K562 (cell line): ENCODE measurements around the gene CST3. TPM values are rescaled to one million over a fixed set of nuclear protein-coding genes. Genes with fewer than 3 reads are reported as not detected.

Experiments used
- ATAC-seq: fragments of 200-7000 bp; cut with Tn5 transposase; 3 replicates; pipeline ENCODE4 v1.9.1; 2020; ENCODE audit warnings: moderate library complexity
- BruUV-seq: library from RNA; stranded (reverse); fragments of 400-500 nt; replicated peaks from 2 replicates; lab custom pipeline; 2021; lab: Mats Ljungman, UMichigan
- CTCF ChIA-PET: fragments of 300-600 bp; formaldehyde crosslinking; extraction: SDS; loops from one replicate; lab custom pipeline; 2021; ENCODE audit warnings: low intra/inter-chr PET ratio; lab: Yijun Ruan, JAX
- POLR2A ChIA-PET: fragments of 300-600, 350-650 bp; sonication (Branson Sonifier 250); formaldehyde crosslinking; extraction: SDS; loops from one replicate; lab custom pipeline; 2021; ENCODE audit warnings: antibody characterized with exemption, inconsistent platforms; lab: Yijun Ruan, JAX
- DNase-seq, 4 experiments: peaks; one replicate each; pipeline versions ENCODE4 v3.0.0 to v3.0.0-alpha.2; 2011 to 2018; ENCODE audit warnings: low spot score in 3 of 4, mixed read lengths in 3 of 4; ENCODE audit errors: extremely low read depth in 1 of 4
- FAIRE-seq: peaks from 2 replicates; lab custom pipeline; 2011; peaks lifted over from hg19 to GRCh38; lab: Jason Lieb, UNC
- H2AFZ ChIP-seq: 2 replicates; pipeline ENCODE4 v1.6.0; 2011; ENCODE audit warnings: low read depth, low read length, control low read depth, inconsistent platforms
- H3K27ac ChIP-seq: fragments of 200-600 bp; 3 replicates; pipeline ENCODE4 v1.8.0; 2011; ENCODE audit warnings: low read depth, mild to moderate bottlenecking, control low read depth, inconsistent platforms, low read length, moderate library complexity, mixed read lengths; ENCODE audit errors: extremely low read depth
- H3K27me3 ChIP-seq, 2 experiments: fragments of 300-600 bp in 1 of 2; 2 replicates in 1 of 2; 3 replicates in 1 of 2; pipeline versions ENCODE4 v1.6.0 to v1.8.0; 2011; ENCODE audit warnings: inconsistent platforms in 2 of 2, low read length in 2 of 2, mild to moderate bottlenecking in 1 of 2, mixed read lengths in 1 of 2, moderate library complexity in 1 of 2; ENCODE audit not compliant: control insufficient read depth in 2 of 2, insufficient read depth in 2 of 2
- H3K36me3 ChIP-seq: fragments of 300-600 bp; 3 replicates; pipeline ENCODE4 v1.8.0; 2011; ENCODE audit warnings: mild to moderate bottlenecking, low read length, inconsistent platforms; ENCODE audit not compliant: control insufficient read depth, insufficient read depth
- H3K4me1 ChIP-seq, 2 experiments: fragments of 200-600 bp in 1 of 2; replicated peaks in 1 of 2; 2 replicates in 1 of 2; 3 replicates in 1 of 2; pipeline versions ENCODE4 v1.5.1 to v1.8.0; 2011; ENCODE audit warnings: inconsistent platforms in 2 of 2, low read length in 2 of 2, mild to moderate bottlenecking in 1 of 2, mixed read lengths in 1 of 2, moderate library complexity in 1 of 2; ENCODE audit not compliant: control insufficient read depth in 2 of 2, insufficient read depth in 2 of 2
- H3K4me2 ChIP-seq: 2 replicates; pipeline ENCODE4 v1.6.1; 2011; ENCODE audit warnings: low read length, control low read depth, inconsistent platforms, mixed read lengths; ENCODE audit not compliant: insufficient read depth
- H3K4me3 ChIP-seq: fragments of 200-600 bp; sonication (generic), shearing (Covaris generic); 2 replicates; pipeline ENCODE4 v1.5.1; 2016; ENCODE audit warnings: control low read depth, inconsistent platforms
- H3K79me2 ChIP-seq: fragments of 200-600 bp; 3 replicates; pipeline ENCODE4 v1.8.0; 2011; ENCODE audit warnings: low read length, inconsistent platforms; ENCODE audit not compliant: control insufficient read depth, insufficient read depth
- H3K9ac ChIP-seq, 2 experiments: 2 replicates each; pipeline versions ENCODE4 v1.6.0 to v1.6.1; 2011; ENCODE audit warnings: low read depth in 2 of 2, low read length in 2 of 2, control low read depth in 1 of 2, inconsistent platforms in 1 of 2, mild to moderate bottlenecking in 1 of 2, mixed read lengths in 1 of 2; ENCODE audit not compliant: insufficient read depth in 1 of 2
- H3K9me1 ChIP-seq: one replicate; pipeline ENCODE4 v1.6.0; 2011; ENCODE audit warnings: inconsistent platforms, mild to moderate bottlenecking, low read length, moderate library complexity; ENCODE audit not compliant: control insufficient read depth, insufficient read depth
- H3K9me3 ChIP-seq: replicated peaks from 2 replicates; pipeline ENCODE4 v1.5.1; 2011; ENCODE audit warnings: low read depth, low read length, inconsistent platforms; ENCODE audit not compliant: control insufficient read depth, insufficient read depth
- H4K20me1 ChIP-seq: replicated peaks from 2 replicates; pipeline ENCODE4 v1.6.1; 2011; ENCODE audit warnings: low read length, inconsistent platforms, mixed read lengths; ENCODE audit not compliant: control insufficient read depth, insufficient read depth
- ATF1 ChIP-seq, 2 experiments: fragments of 450-650 bp in 1 of 2; IDR thresholded peaks; 2 replicates each; pipeline ENCODE4 v1.6.1; 2016; ENCODE audit warnings: missing compliant biosample characterization in 1 of 2, missing genetic modification characterization in 1 of 2
- LEF1 ChIP-seq: fragments of 450-650 bp; IDR thresholded peaks from 2 replicates; pipeline ENCODE4 v1.6.1; 2016; ENCODE audit warnings: mild to moderate bottlenecking
- MBD2 ChIP-seq: sonication (generic); IDR thresholded peaks from 2 replicates; pipeline ENCODE4 v1.6.1; 2016; ENCODE audit warnings: low read depth, borderline replicate concordance
- SRSF9 ChIP-seq: fragments of 200-400 bp; formaldehyde crosslinking; IDR thresholded peaks from 2 replicates; pipeline ENCODE4 v1.6.1; 2017; ENCODE audit warnings: low read depth, low read length, borderline replicate concordance
- YY1 ChIP-seq, 3 experiments: IDR thresholded peaks; 2 replicates each; pipeline ENCODE4 v1.6.1; 2011; ENCODE audit warnings: low read length in 2 of 3, mild to moderate bottlenecking in 2 of 3, moderate library complexity in 2 of 3, borderline replicate concordance in 1 of 3, control low read depth in 1 of 3, low read depth in 1 of 3; ENCODE audit not compliant: insufficient read depth in 3 of 3, insufficient replicate concordance in 2 of 3, control insufficient read depth in 1 of 3, insufficient read length in 1 of 3; ENCODE audit errors: extremely low read depth in 1 of 3
- ZKSCAN8 ChIP-seq: fragments of 200-800 bp; sonication (Bioruptor generic); IDR thresholded peaks from 2 replicates; pipeline ENCODE4 v1.6.1; 2016; ENCODE audit warnings: missing genetic modification characterization, missing compliant biosample characterization
- ZNF311 ChIP-seq: fragments of 250-450 bp; sonication (Bioruptor Pico); IDR thresholded peaks from 2 replicates; pipeline ENCODE4 v1.4.0; 2020; ENCODE audit warnings: mild to moderate bottlenecking, moderate library complexity
- ZNF408 ChIP-seq: fragments of 250-450 bp; sonication (Bioruptor Pico); IDR thresholded peaks from 2 replicates; pipeline ENCODE4 v1.4.0; 2020; ENCODE audit warnings: low read depth, mild to moderate bottlenecking, moderate library complexity
- ZNF76 ChIP-seq: fragments of 250-450 bp; sonication (Bioruptor Pico); IDR thresholded peaks from 2 replicates; pipeline ENCODE4 v1.4.0; 2020; ENCODE audit warnings: mild to moderate bottlenecking, moderate library complexity, borderline replicate concordance
- WGBS: fragments of 100-300 bp; shearing (Covaris generic); methylation state at CpG from one replicate; pipeline ENCODE4 v1.1.6; 2016; ENCODE audit warnings: low coverage, mixed read lengths; ENCODE audit not compliant: insufficient coverage; ENCODE audit errors: missing lambda C conversion rate; 5-methylcytosine and 5-hydroxymethylcytosine counted together
- in situ Hi-C: fragments of 300-500 bp; cut with MboI; formaldehyde crosslinking; loops from 4 replicates; pipeline ENCODE4 v1.15.0; 2018; ENCODE audit warnings: inconsistent platforms, mixed read lengths
- intact Hi-C: fragments of 100-400 bp; cut with micrococcal nuclease; formaldehyde crosslinking; loops from 2 replicates; pipeline ENCODE4 v1.14.2; 2022
- polyA plus RNA-seq, 8 experiments: library from polyadenylated mRNA; depleted of rRNA in 4 of 8; stranded (reverse) in 5 of 8; unstranded in 3 of 8; fragments of >200 nt; fragmentation: Nextera tagmentation in 2 of 8; fragmentation: Illumina TruSeq in 1 of 8; extraction: Ambion mirVana in 2 of 8; extraction: Trizol in 1 of 8; gene quantifications; 2 replicates each; pipeline versions ENCODE4 v1.2.1 to v1.2.3, GENCODE V29; 2011 to 2014; ENCODE audit warnings: inconsistent platforms in 1 of 8, missing spikeins in 1 of 8
- total RNA-seq, 7 experiments: library from RNA; depleted of rRNA in 6 of 7; stranded (reverse); fragments of >200 nt in 6 of 7; fragmentation: Illumina TruSeq in 2 of 7; extraction: Trizol in 2 of 7; gene quantifications; 2 replicates each; pipeline versions ENCODE4 v1.2.1 to v1.2.3, GENCODE V29; 2011 to 2021; ENCODE audit warnings: low replicate concordance in 1 of 7
- TF ChIP-seq, protein P1 (sequence below): sonication (generic); formaldehyde crosslinking; IDR thresholded peaks from 2 replicates; pipeline ENCODE4 v1.8.0; 2022; ENCODE audit warnings: mild to moderate bottlenecking, missing genetic modification reagents
- TF ChIP-seq, protein P2 (sequence below): IDR thresholded peaks from 2 replicates; pipeline ENCODE4 v1.6.1; 2012; ENCODE audit warnings: low read depth, low read length, improper control_type of control experiment, borderline replicate concordance
- TF ChIP-seq, protein P3 (sequence below), 2 experiments: fragments of 450-650 bp in 1 of 2; IDR thresholded peaks; 2 replicates each; pipeline ENCODE4 v1.6.1; 2011 to 2017; ENCODE audit warnings: low read depth in 2 of 2, antibody characterized with exemption in 1 of 2, borderline replicate concordance in 1 of 2, low read length in 1 of 2, mild to moderate bottlenecking in 1 of 2, mixed read lengths in 1 of 2; ENCODE audit not compliant: control insufficient read depth in 1 of 2

CST3 gene
- total and polyA plus RNA-seq, 9 of the 15 experiments (the other 6 are each of a cell fraction or from before 2014, with no cell fraction given), result 8.7 to 113 (median 48.5) TPM

DNA sequence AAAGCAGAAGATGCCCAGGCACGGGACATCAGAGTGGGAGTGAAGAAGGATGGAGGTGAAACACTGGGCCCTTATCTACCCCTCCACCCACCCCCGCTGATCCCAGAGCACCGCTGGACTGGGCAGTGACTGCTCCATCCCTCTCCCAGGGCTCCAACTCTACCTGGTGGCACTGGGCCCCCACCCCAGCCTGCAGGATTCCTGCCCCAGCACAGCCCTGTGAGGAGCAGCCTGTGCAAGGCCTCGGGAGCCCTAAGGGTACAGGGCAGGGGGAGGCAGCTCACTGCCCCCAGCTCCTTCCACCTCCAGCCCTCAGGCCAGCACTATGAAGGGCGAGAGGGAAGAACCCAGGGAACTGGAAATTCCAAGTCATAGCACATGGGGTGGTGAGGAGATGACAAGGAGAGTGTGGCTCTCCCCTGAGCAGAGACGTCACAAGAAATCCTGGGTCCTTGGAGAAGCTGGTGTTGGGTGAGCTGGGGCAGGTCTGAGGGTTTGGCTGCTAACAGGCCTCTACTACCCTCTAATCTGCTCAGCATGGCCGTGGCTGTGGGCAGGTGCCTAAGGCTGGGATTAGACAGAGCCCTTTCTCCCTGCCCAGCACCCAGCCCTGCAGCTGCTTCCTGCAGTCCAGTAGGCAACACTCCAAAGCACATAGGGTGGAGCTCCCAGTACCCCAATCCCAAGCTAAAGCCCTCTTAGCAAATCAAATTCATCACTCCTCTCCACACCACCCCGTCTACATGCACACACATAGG lies 3.5 kb downstream of the CST3 start:
- TF ChIP-seq ZKSCAN8 (CRISPR knock-in tag), result no peak
- no peak for TF ChIP-seq YY1 (IDR thresholded peaks at IDR 0.05; ENCODE audit: borderline replicate concordance in 1 of 3, control insufficient read depth in 1 of 3, extremely low read depth in 1 of 3, insufficient read depth in 3 of 3, insufficient read length in 1 of 3, insufficient replicate concordance in 2 of 3, low read depth in 1 of 3, low read length in 2 of 3)
- TF ChIP-seq ZNF408 (CRISPR knock-in tag), result no peak
- TF ChIP-seq LEF1, result no peak
- no peak for TF ChIP-seq ZNF76
- TF ChIP-seq, protein P1, sequence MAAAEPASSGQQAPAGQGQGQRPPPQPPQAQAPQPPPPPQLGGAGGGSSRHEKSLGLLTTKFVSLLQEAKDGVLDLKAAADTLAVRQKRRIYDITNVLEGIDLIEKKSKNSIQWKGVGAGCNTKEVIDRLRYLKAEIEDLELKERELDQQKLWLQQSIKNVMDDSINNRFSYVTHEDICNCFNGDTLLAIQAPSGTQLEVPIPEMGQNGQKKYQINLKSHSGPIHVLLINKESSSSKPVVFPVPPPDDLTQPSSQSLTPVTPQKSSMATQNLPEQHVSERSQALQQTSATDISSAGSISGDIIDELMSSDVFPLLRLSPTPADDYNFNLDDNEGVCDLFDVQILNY (CRISPR knock-in tag), result no peak
- no peak for TF ChIP-seq MBD2
- TF ChIP-seq SRSF9, result no peak
- no peak for TF ChIP-seq ATF1 (CRISPR knock-in tag; IDR thresholded peaks at IDR 0.05)
- TF ChIP-seq ATF1 (tag; IDR thresholded peaks at IDR 0.05), result no peak
- TF ChIP-seq, protein P2, sequence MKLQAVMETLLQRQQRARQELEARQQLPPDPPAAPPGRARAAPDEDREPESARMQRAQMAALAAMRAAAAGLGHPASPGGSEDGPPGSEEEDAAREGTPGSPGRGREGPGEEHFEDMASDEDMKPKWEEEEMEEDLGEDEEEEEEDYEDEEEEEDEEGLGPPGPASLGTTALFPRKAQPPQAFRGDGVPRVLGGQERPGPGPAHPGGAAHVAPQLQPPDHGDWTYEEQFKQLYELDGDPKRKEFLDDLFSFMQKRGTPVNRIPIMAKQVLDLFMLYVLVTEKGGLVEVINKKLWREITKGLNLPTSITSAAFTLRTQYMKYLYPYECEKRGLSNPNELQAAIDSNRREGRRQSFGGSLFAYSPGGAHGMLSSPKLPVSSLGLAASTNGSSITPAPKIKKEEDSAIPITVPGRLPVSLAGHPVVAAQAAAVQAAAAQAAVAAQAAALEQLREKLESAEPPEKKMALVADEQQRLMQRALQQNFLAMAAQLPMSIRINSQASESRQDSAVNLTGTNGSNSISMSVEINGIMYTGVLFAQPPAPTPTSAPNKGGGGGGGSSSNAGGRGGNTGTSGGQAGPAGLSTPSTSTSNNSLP, result no peak
- TF ChIP-seq ZNF311 (CRISPR knock-in tag), result no peak
- TF ChIP-seq, protein P3, sequence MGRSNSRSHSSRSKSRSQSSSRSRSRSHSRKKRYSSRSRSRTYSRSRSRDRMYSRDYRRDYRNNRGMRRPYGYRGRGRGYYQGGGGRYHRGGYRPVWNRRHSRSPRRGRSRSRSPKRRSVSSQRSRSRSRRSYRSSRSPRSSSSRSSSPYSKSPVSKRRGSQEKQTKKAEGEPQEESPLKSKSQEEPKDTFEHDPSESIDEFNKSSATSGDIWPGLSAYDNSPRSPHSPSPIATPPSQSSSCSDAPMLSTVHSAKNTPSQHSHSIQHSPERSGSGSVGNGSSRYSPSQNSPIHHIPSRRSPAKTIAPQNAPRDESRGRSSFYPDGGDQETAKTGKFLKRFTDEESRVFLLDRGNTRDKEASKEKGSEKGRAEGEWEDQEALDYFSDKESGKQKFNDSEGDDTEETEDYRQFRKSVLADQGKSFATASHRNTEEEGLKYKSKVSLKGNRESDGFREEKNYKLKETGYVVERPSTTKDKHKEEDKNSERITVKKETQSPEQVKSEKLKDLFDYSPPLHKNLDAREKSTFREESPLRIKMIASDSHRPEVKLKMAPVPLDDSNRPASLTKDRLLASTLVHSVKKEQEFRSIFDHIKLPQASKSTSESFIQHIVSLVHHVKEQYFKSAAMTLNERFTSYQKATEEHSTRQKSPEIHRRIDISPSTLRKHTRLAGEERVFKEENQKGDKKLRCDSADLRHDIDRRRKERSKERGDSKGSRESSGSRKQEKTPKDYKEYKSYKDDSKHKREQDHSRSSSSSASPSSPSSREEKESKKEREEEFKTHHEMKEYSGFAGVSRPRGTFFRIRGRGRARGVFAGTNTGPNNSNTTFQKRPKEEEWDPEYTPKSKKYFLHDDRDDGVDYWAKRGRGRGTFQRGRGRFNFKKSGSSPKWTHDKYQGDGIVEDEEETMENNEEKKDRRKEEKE (IDR thresholded peaks at IDR 0.05; ENCODE audit: borderline replicate concordance in 1 of 2, control insufficient read depth in 1 of 2, low read depth in 2 of 2, low read length in 1 of 2), result no peak
- in situ Hi-C loops, result no loop called here
- Histone ChIP-seq H3K79me2 (peaks cover 16% of the 10 kb centered on the region), H4K20me1 (no peaks in the 10 kb centered on the region), H2AFZ (no peak overlapping the region), H3K4me1 (peaks cover 6 to 18% of the 10 kb centered on the region in 2 experiments; a peak in 4 of 5 replicates), H3K4me2 (no peak overlapping the region), H3K4me3 (no peak overlapping the region), H3K36me3 (peaks cover 18% of the 10 kb centered on the region; the same call in 1 of the 3 replicates), H3K9me3 (no peaks in the 10 kb centered on the region), H3K9me1 (no peaks in the 10 kb centered on the region), H3K27me3 (no peaks in the 10 kb centered on the region), H3K9ac (no peak overlapping the region), H3K27ac (no peak overlapping the region)
- FAIRE-seq (no peak), ATAC-seq (no peak), DNase-seq (no peak)
- no TSS peak for BruUV-seq
- ChIA-PET POLR2A (no interaction called here), CTCF (no interaction called here)
- intact Hi-C loops, result no loop called here
- 89% methylated on average over 5 of the region's 8 CpGs for WGBS
